Stimulated activated CD4-positive, alpha-beta T cell treated with anti-CD3 and anti-CD28 coated beads, Interleukin-2, amount 100 ng/mL, for 4 hours (primary cell): ENCODE data around the gene OR5H2.

Source experiments
- DNase-seq: peaks from one replicate; pipeline ENCODE4 v3.0.0-alpha.2; 2020; ENCODE audit warnings: low read depth

The OR5H2 gene

GRCh38 chr3:98331329-98331728, 49.0 kb downstream of the OR5H2 start:
- DNase-seq, result no peak
